Body of pancreas (tissue), 4 donors: ENCODE measurements around the gene PUS7.

Source experiments
- CTCF ChIP-seq, 7 experiments: fragments of 450-650 bp in 4 of 7; fragments of 200-600 bp in 3 of 7; sonication (generic) in 3 of 7; IDR thresholded peaks; one replicate each; pipeline ENCODE4 v1.5.1; 2016 to 2019; ENCODE audit warnings: antibody characterized with exemption in 7 of 7
- POLR2A ChIP-seq, 3 donors: fragments of 450-650 bp; IDR thresholded peaks; one replicate each; pipeline ENCODE4 v1.6.1; 2016; ENCODE audit warnings: antibody characterized with exemption in 3 of 3, mild to moderate bottlenecking in 2 of 3

- no peak for TF ChIP-seq CTCF (IDR thresholded peaks at IDR 0.05)
- TF ChIP-seq POLR2A (IDR thresholded peaks at IDR 0.05): no peak
Measured at GRCh38 chr7:105502173-105502572, 19.9 kb downstream of the PUS7 start.
